Endothelial cell of umbilical vein (primary cell): ENCODE results near the gene VAV2. TPM values are rescaled to one million over a fixed set of nuclear protein-coding genes. Genes with fewer than 3 reads are reported as not detected.

Source experiments
- BruUV-seq: library from RNA; stranded (reverse); fragments of 400-500 nt; replicated peaks from 2 replicates; lab custom pipeline; 2021; lab: Mats Ljungman, UMichigan
- CTCF ChIA-PET: fragments of 300-600, 350-600 bp; sonication (Branson Sonifier 250); formaldehyde crosslinking; loops from one replicate; lab custom pipeline; 2021; ENCODE audit warnings: antibody characterized with exemption, inconsistent platforms; lab: Charles Lee
- POLR2A ChIA-PET: fragments of 300-600, 350-600 bp; sonication (Branson Sonifier 250); formaldehyde crosslinking; loops from one replicate; lab custom pipeline; 2021; ENCODE audit warnings: antibody characterized with exemption, inconsistent platforms; lab: Charles Lee
- DNase-seq: peaks from one replicate; pipeline ENCODE4 v3.0.0-alpha.2; 2011; ENCODE audit warnings: low read depth, low spot score
- FAIRE-seq: peaks from 2 replicates; lab custom pipeline; 2011; peaks lifted over from hg19 to GRCh38; lab: Jason Lieb, UNC
- H2AFZ ChIP-seq: 2 replicates; pipeline ENCODE4 v1.6.0; 2012; ENCODE audit warnings: low read depth, low read length, control low read depth, inconsistent platforms
- H3K27ac ChIP-seq: 2 replicates; pipeline ENCODE4 v1.5.1; 2011; ENCODE audit warnings: low read depth, mild to moderate bottlenecking, control low read depth, low read length, moderate library complexity; ENCODE audit not compliant: insufficient read depth
- H3K27me3 ChIP-seq, 2 experiments: 2 replicates each; pipeline versions ENCODE4 v1.6.0 to v1.6.1; 2011; ENCODE audit warnings: low read length in 2 of 2, mixed read lengths in 1 of 2; ENCODE audit not compliant: control insufficient read depth in 2 of 2, insufficient read depth in 2 of 2
- H3K36me3 ChIP-seq, 2 experiments: 2 replicates in 1 of 2; 3 replicates in 1 of 2; pipeline ENCODE4 v1.5.1; 2011; ENCODE audit warnings: low read length in 2 of 2, mild to moderate bottlenecking in 1 of 2, moderate library complexity in 1 of 2; ENCODE audit not compliant: control insufficient read depth in 2 of 2, insufficient read depth in 2 of 2; ENCODE audit errors: extremely low read depth in 1 of 2
- H3K4me1 ChIP-seq: 3 replicates; pipeline ENCODE4 v1.5.1; 2011; ENCODE audit warnings: mild to moderate bottlenecking, low read length; ENCODE audit not compliant: control insufficient read depth, insufficient read depth; ENCODE audit errors: extremely low read depth
- H3K4me2 ChIP-seq: 2 replicates; pipeline ENCODE4 v1.6.1; 2011; ENCODE audit warnings: low read length, control low read depth, mixed read lengths; ENCODE audit not compliant: insufficient read depth
- H3K4me3 ChIP-seq, 3 experiments: fragments of 200-600 bp in 1 of 3; sonication (generic), shearing (Covaris generic) in 1 of 3; replicated peaks in 1 of 3; 2 replicates each; pipeline ENCODE4 v1.5.1; 2011 to 2016; ENCODE audit warnings: control low read depth in 3 of 3, low read length in 3 of 3, mild to moderate bottlenecking in 2 of 3, inconsistent platforms in 1 of 3, low read depth in 1 of 3, moderate library complexity in 1 of 3; ENCODE audit not compliant: insufficient read depth in 1 of 3
- H3K79me2 ChIP-seq: 2 replicates; pipeline ENCODE4 v1.6.0; 2012; ENCODE audit warnings: low read length, inconsistent platforms; ENCODE audit not compliant: control insufficient read depth, insufficient read depth
- H3K9ac ChIP-seq: replicated peaks from 2 replicates; pipeline ENCODE3; 2011; ENCODE audit warnings: low read length, control low read depth; ENCODE audit not compliant: insufficient read depth; ENCODE audit errors: extremely low read depth
- H3K9me1 ChIP-seq: replicated peaks from 3 replicates; pipeline ENCODE4 v1.6.0; 2011; ENCODE audit warnings: mild to moderate bottlenecking, low read length; ENCODE audit not compliant: control insufficient read depth, insufficient read depth; ENCODE audit errors: extremely low read depth
- H3K9me3 ChIP-seq: replicated peaks from 2 replicates; pipeline ENCODE4 v1.5.1; 2012; ENCODE audit warnings: low read length, inconsistent platforms; ENCODE audit not compliant: control insufficient read depth, insufficient read depth
- H4K20me1 ChIP-seq: replicated peaks from 2 replicates; pipeline ENCODE3; 2011; ENCODE audit warnings: mild to moderate bottlenecking, low read length; ENCODE audit not compliant: control insufficient read depth, insufficient read depth; ENCODE audit errors: extremely low read depth
- CTCF ChIP-seq, 2 donors: IDR thresholded peaks; 1 replicate in 1 of 2; 2 replicates in 1 of 2; pipeline ENCODE4 v1.5.1; 2011; ENCODE audit warnings: low read length in 2 of 2, mild to moderate bottlenecking in 2 of 2, moderate library complexity in 2 of 2, control low read depth in 1 of 2, inconsistent platforms in 1 of 2, low read depth in 1 of 2; ENCODE audit not compliant: insufficient read depth in 1 of 2; ENCODE audit errors: extremely low read depth in 1 of 2
- EZH2 ChIP-seq: IDR thresholded peaks from 2 replicates; pipeline ENCODE4 v1.6.1; 2012; ENCODE audit warnings: borderline replicate concordance, low read depth, mild to moderate bottlenecking, moderate library complexity, low read length, inconsistent platforms; ENCODE audit not compliant: severe bottlenecking
- GATA2 ChIP-seq: IDR thresholded peaks from 2 replicates; pipeline ENCODE4 v1.7.0; 2011; ENCODE audit warnings: low read depth, mild to moderate bottlenecking, moderate library complexity, mixed read lengths, low read length; ENCODE audit not compliant: insufficient read length, insufficient read depth
- JUN ChIP-seq: IDR thresholded peaks from 2 replicates; pipeline ENCODE4 v1.6.1; 2011; ENCODE audit warnings: borderline replicate concordance, low read depth; ENCODE audit not compliant: insufficient read length, insufficient read depth
- MAX ChIP-seq: IDR thresholded peaks from 2 replicates; pipeline ENCODE4 v1.6.1; 2011; ENCODE audit not compliant: insufficient read depth, insufficient read length
- POLR2A ChIP-seq: IDR thresholded peaks from 2 replicates; pipeline ENCODE4 v1.6.1; 2012; ENCODE audit warnings: low read depth, mild to moderate bottlenecking, control low read depth, low read length
- POLR2AphosphoS5 ChIP-seq: IDR thresholded peaks from 2 replicates; pipeline ENCODE4 v1.6.1; 2012; ENCODE audit warnings: low read depth, mild to moderate bottlenecking, control low read depth, low read length, moderate library complexity; ENCODE audit not compliant: insufficient read depth
- dilution Hi-C: fragments of 300-500 bp; cut with MboI; formaldehyde crosslinking; loops from one replicate; pipeline ENCODE4 v1.15.0; 2019; ENCODE audit warnings: low sequenced_read_pairs; ENCODE audit not compliant: extremely low pct_ligation_motif_present
- intact Hi-C: fragments of 100-400 bp; cut with micrococcal nuclease; formaldehyde crosslinking; loops from one replicate; pipeline ENCODE4 v1.10.0; 2022
- polyA plus RNA-seq, 4 experiments: library from polyadenylated mRNA; depleted of rRNA in 3 of 4; stranded (reverse) in 3 of 4; unstranded in 1 of 4; fragments of >200 nt; gene quantifications; 2 replicates each; pipeline versions ENCODE4 v1.2.1 to v1.2.3, GENCODE V29; 2011 to 2012; ENCODE audit warnings: missing spikeins in 1 of 4
- total RNA-seq: library from RNA; stranded (reverse); gene quantifications from 2 replicates; pipeline ENCODE4 v1.2.3, GENCODE V29; 2021

Gene VAV2
- total and polyA plus RNA-seq, 2 donors (not counting 3 experiments of a cell fraction or from before 2014, with no cell fraction given): 10.6 to 30.6 TPM

- POLR2A ChIA-PET: no interaction called here
- H3K36me3 ChIP-seq: peaks cover 0 to 3% of the 10 kb centered on the region in 2 experiments
- no peaks in the 10 kb centered on the region for H3K27me3 ChIP-seq
- H3K9me1 ChIP-seq: no peaks in the 10 kb centered on the region
- no peak overlapping the region for H3K4me2 ChIP-seq
- BruUV-seq: no TSS peak
- no peak overlapping the region for H3K27ac ChIP-seq
- DNase-seq: no peak
- no peaks in the 10 kb centered on the region for H3K9me3 ChIP-seq
- H2AFZ ChIP-seq: no peak overlapping the region
- no peaks in the 10 kb centered on the region for H4K20me1 ChIP-seq
- intact Hi-C loops (no loop called here), dilution Hi-C loops (no loop called here)
- no peak overlapping the region for H3K9ac ChIP-seq
- peaks cover 5% of the 10 kb centered on the region for H3K4me1 ChIP-seq
- peaks cover 1% of the 10 kb centered on the region for H3K79me2 ChIP-seq
- no peak overlapping the region for H3K4me3 ChIP-seq
- CTCF ChIA-PET: no interaction called here
- FAIRE-seq: no peak
- TF ChIP-seq GATA2: no peak
- TF ChIP-seq MAX: no peak
These were observed 133.4 kb downstream of the VAV2 start for GRCh38 chr9:133858771-133859170.

GRCh38 chr9:133857639-133858038 is 134.5 kb downstream of the VAV2 start:
- H3K9me3 ChIP-seq: no peaks in the 10 kb centered on the region
- FAIRE-seq: no peak
- no peak overlapping the region for H2AFZ ChIP-seq
- ChIA-PET POLR2A (no interaction called here), CTCF (interaction anchor here (0.9 kb wide), 1 partner anchor 137 kb away, joined by 3 read pairs; no protein-coding TSS in a partner anchor)
- intact Hi-C loops: no loop called here
- BruUV-seq: no TSS peak
- no peaks in the 10 kb centered on the region for H3K27me3 ChIP-seq
- no peaks in the 10 kb centered on the region for H4K20me1 ChIP-seq
- H3K9me1 ChIP-seq: no peaks in the 10 kb centered on the region
- dilution Hi-C loops: no loop called here
- H3K36me3 ChIP-seq: peaks cover 0 to 3% of the 10 kb centered on the region in 2 experiments
- H3K27ac ChIP-seq: no peak overlapping the region
- H3K4me2 ChIP-seq: no peak overlapping the region
- H3K4me3 ChIP-seq: no peak overlapping the region
- H3K9ac ChIP-seq: no peak overlapping the region
- TF ChIP-seq GATA2: no peak
- TF ChIP-seq POLR2A: no peak
- TF ChIP-seq CTCF (IDR thresholded peaks at IDR 0.05; ENCODE audit: extremely low read depth in 1 of 2, insufficient read depth in 1 of 2, low read depth in 1 of 2, low read length in 2 of 2): no peak
- no peak for TF ChIP-seq EZH2
- no peak for TF ChIP-seq JUN
- TF ChIP-seq POLR2AphosphoS5: no peak
- no peak for TF ChIP-seq MAX
- H3K79me2 ChIP-seq: no peaks in the 10 kb centered on the region
- H3K4me1 ChIP-seq: peaks cover 5% of the 10 kb centered on the region
- no peak for DNase-seq
